Endodermal cell (in vitro differentiated cells): ENCODE data around the gene OR1J2. TPM values are rescaled to one million over a fixed set of nuclear protein-coding genes. Genes with fewer than 3 reads are reported as not detected.

Source experiments
- DNase-seq: peaks from one replicate; pipeline ENCODE4 v3.0.0-alpha.2; 2017
- H3K27ac ChIP-seq: 2 replicates; pipeline ENCODE4 v1.5.1; 2013; ENCODE audit warnings: mild to moderate bottlenecking, low read depth, low read length, moderate library complexity
- H3K27me3 ChIP-seq: 2 replicates; pipeline ENCODE4 v1.6.1; 2013; ENCODE audit warnings: mild to moderate bottlenecking, low read length, moderate library complexity; ENCODE audit not compliant: insufficient read depth, control insufficient read depth, poor library complexity, severe bottlenecking
- H3K36me3 ChIP-seq: 2 replicates; pipeline ENCODE4 v1.7.0; 2013; ENCODE audit warnings: mild to moderate bottlenecking, low read length, moderate library complexity; ENCODE audit not compliant: control insufficient read depth, insufficient read depth
- H3K4me1 ChIP-seq: one replicate; pipeline ENCODE4 v1.7.0; 2013; ENCODE audit warnings: low read length; ENCODE audit not compliant: control insufficient read depth, insufficient read depth
- H3K4me3 ChIP-seq: 2 replicates; pipeline ENCODE4 v1.5.1; 2013; ENCODE audit warnings: mild to moderate bottlenecking, low read length, moderate library complexity
- H3K9ac ChIP-seq: 2 replicates; pipeline ENCODE4 v1.6.1; 2013; ENCODE audit warnings: mild to moderate bottlenecking, low read length, moderate library complexity; ENCODE audit not compliant: poor library complexity, severe bottlenecking; ENCODE audit errors: extremely low read depth
- H3K9me3 ChIP-seq: 2 replicates; pipeline ENCODE4 v1.6.1; 2013; ENCODE audit warnings: mild to moderate bottlenecking, low read length, moderate library complexity; ENCODE audit not compliant: control insufficient read depth
- H3K27ac Mint-ChIP-seq: 2 replicates; pipeline ENCODE4 v1.8.0; 2020; ENCODE audit warnings: mixed read lengths
- H3K27me3 Mint-ChIP-seq: 2 replicates; pipeline ENCODE4 v1.8.0; 2021; ENCODE audit warnings: mild to moderate bottlenecking, mixed read lengths; ENCODE audit not compliant: insufficient read depth
- H3K36me3 Mint-ChIP-seq: 2 replicates; pipeline ENCODE4 v1.8.0; 2020; ENCODE audit warnings: low read depth, mixed read lengths
- H3K4me1 Mint-ChIP-seq: 2 replicates; pipeline ENCODE4 v1.8.0; 2020; ENCODE audit warnings: mixed read lengths
- H3K4me3 Mint-ChIP-seq: 2 replicates; pipeline ENCODE4 v1.8.0; 2020; ENCODE audit warnings: mild to moderate bottlenecking, moderate library complexity, mixed read lengths
- H3K9me3 Mint-ChIP-seq: 2 replicates; pipeline ENCODE4 v1.8.0; 2020; ENCODE audit warnings: mild to moderate bottlenecking, mixed read lengths
- WGBS, 2 experiments: methylation state at CpG; one replicate each; pipeline versions ENCODE4 v1.1.5 to v1.1.7; 2013; ENCODE audit warnings: missing lambda C conversion rate in 2 of 2, mixed read lengths in 1 of 2; ENCODE audit not compliant: insufficient coverage in 1 of 2, insufficient read length in 1 of 2; 5-methylcytosine and 5-hydroxymethylcytosine counted together
- total RNA-seq, 2 donors: library from RNA; stranded (reverse); fragmentation: NEBNext Ultra II Directional in 1 of 2; extraction: Animal tissue kit (Norgen Biotek cat#: 25700) in 1 of 2; gene quantifications; 2 replicates in 1 of 2; 3 replicates in 1 of 2; pipeline ENCODE4 v1.2.1, GENCODE V29; 2021
- TF ChIP-seq, protein P1 (sequence below): fragments of 200-600 bp; sonication (generic); conservative IDR thresholded peaks from 2 replicates; pipeline ENCODE4 v1.5.0; 2021; ENCODE audit warnings: antibody characterized with exemption, mild to moderate bottlenecking

The OR1J2 gene
- total RNA-seq, 2 donors from 2014 or later, result not detected

DNA sequence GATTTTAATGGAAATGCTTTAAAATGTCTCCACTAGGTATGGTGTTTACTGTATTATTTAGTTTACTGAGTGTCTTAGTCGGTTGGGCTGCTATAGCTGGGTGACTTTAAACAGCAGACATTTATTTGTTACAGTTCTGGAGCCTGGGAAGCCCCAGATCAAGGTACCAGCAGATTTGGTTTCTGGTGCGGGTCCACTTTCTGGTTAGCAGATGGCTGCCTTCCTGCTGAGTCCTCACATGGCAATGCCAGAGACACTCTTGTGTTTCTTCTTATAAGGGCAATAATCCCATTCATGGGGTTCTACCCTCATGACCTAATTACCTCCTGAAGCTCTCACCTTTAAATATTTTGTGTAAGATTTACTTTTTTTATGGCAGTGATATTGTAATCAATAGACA lies 7.6 kb downstream of the OR1J2 start:
- no peaks in the 10 kb centered on the region for H3K27me3 ChIP-seq
- no peaks in the 10 kb centered on the region for H3K4me1 Mint-ChIP-seq
- H3K27ac ChIP-seq, result no peak overlapping the region
- TF ChIP-seq, protein P1, sequence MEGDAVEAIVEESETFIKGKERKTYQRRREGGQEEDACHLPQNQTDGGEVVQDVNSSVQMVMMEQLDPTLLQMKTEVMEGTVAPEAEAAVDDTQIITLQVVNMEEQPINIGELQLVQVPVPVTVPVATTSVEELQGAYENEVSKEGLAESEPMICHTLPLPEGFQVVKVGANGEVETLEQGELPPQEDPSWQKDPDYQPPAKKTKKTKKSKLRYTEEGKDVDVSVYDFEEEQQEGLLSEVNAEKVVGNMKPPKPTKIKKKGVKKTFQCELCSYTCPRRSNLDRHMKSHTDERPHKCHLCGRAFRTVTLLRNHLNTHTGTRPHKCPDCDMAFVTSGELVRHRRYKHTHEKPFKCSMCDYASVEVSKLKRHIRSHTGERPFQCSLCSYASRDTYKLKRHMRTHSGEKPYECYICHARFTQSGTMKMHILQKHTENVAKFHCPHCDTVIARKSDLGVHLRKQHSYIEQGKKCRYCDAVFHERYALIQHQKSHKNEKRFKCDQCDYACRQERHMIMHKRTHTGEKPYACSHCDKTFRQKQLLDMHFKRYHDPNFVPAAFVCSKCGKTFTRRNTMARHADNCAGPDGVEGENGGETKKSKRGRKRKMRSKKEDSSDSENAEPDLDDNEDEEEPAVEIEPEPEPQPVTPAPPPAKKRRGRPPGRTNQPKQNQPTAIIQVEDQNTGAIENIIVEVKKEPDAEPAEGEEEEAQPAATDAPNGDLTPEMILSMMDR, result no peak
- H3K36me3 Mint-ChIP-seq, result no peaks in the 10 kb centered on the region
- H3K36me3 ChIP-seq, result no peaks in the 10 kb centered on the region
- no peak for DNase-seq
- H3K9me3 Mint-ChIP-seq, result peaks cover 11% of the 10 kb centered on the region
- H3K27ac Mint-ChIP-seq, result no peak overlapping the region
- H3K9me3 ChIP-seq, result peaks cover 5% of the 10 kb centered on the region
- no peak overlapping the region for H3K4me3 Mint-ChIP-seq
- H3K9ac ChIP-seq, result no peak overlapping the region
- WGBS, 2 experiments, result 46 to 52% methylated on average over 2 of the region's 2 CpGs
- peaks cover 47% of the 10 kb centered on the region for H3K27me3 Mint-ChIP-seq
- H3K4me3 ChIP-seq, result no peak overlapping the region
- H3K4me1 ChIP-seq, result no peaks in the 10 kb centered on the region

DNA sequence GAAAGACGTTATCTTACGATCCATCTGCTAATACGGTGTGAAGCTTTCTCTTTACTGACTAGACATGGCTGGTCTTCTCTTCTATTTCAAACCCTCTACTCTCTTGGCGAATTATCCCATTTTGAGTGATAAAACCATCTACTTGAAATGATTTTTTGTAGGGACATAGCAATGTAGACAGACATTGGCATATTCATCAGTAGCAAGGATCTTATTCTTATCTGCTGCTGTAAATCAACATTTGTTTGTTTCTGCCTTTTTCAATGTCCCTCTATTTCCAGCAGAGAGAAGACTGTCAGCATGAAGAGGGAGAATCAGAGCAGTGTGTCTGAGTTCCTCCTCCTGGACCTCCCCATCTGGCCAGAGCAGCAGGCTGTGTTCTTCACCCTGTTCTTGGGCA lies 8.2 kb downstream of the OR1J2 start, which contains the start of gene OR1J4:
OR1J4 (plus strand) TSS at position 301 of the 400 bp plus-strand sequence; CDS start at position 301, 0 bp downstream.
- H3K4me3 ChIP-seq, result no peak within 1 kb of the TSS
- TF ChIP-seq, protein P1, result no peak
- 77 to 89% methylated on average over 3 to 4 of the region's 4 CpGs for WGBS, 2 experiments

DNA sequence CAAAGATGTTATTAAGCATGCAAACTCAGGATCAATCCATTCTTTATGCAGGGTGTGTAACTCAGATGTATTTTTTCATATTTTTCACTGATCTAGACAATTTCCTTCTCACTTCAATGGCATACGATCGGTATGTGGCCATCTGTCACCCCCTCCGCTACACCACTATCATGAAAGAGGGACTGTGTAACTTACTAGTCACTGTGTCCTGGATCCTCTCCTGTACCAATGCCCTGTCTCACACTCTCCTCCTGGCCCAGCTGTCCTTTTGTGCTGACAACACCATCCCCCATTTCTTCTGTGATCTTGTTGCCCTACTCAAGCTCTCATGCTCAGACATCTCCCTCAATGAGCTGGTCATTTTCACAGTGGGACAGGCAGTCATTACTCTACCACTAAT lies 8.8 kb downstream of the OR1J2 start:
- Histone ChIP-seq H3K27ac (no peak overlapping the region), H3K27me3 (no peaks in the 10 kb centered on the region), H3K4me3 (no peak overlapping the region), H3K4me1 (no peaks in the 10 kb centered on the region), H3K36me3 (no peaks in the 10 kb centered on the region), H3K9ac (no peak overlapping the region), H3K9me3 (peaks cover 8% of the 10 kb centered on the region)
- Mint-ChIP-seq H3K36me3 (no peaks in the 10 kb centered on the region), H3K27ac (no peak overlapping the region), H3K4me3 (no peak overlapping the region), H3K9me3 (peaks cover 11% of the 10 kb centered on the region), H3K4me1 (no peaks in the 10 kb centered on the region), H3K27me3 (peaks cover 42% of the 10 kb centered on the region)
- 87 to 91% methylated on average over 3 of the region's 3 CpGs for WGBS, 2 experiments
- TF ChIP-seq, protein P1, result no peak
- DNase-seq, result no peak

More for the DNA sequence above, 8.2 kb downstream of the OR1J2 start, which contains the start of gene OR1J4:
- H3K4me3 Mint-ChIP-seq, result no peak within 1 kb of the TSS
- Histone ChIP-seq H3K9me3 (peaks cover 5% of the 10 kb centered on the region), H3K27me3 (no peaks in the 10 kb centered on the region), H3K27ac (no peak within 1 kb of the TSS), H3K4me1 (no peaks in the 10 kb centered on the region), H3K9ac (no peak within 1 kb of the TSS), H3K36me3 (no peaks in the 10 kb centered on the region)
- H3K27ac Mint-ChIP-seq, result no peak within 1 kb of the TSS
- H3K27me3 Mint-ChIP-seq, result peaks cover 43% of the 10 kb centered on the region
- no peaks in the 10 kb centered on the region for H3K36me3 Mint-ChIP-seq
- DNase-seq, result no peak
- no peaks in the 10 kb centered on the region for H3K4me1 Mint-ChIP-seq
- H3K9me3 Mint-ChIP-seq, result peaks cover 11% of the 10 kb centered on the region
